Measurements from ENCODE around the gene SP5.
"Not testable (repeated sequence)": the region's sequence is repeated elsewhere in the genome, so short reads cannot be mapped to it uniquely, and the experiment has no call there.

Gene SP5

GRCh38 chr2:170717991-170718589 is 3.0 kb downstream of the SP5 start:
- Histone ChIP-seq H3K27ac (ENCODE audit: low read length) (no peak overlapping the region), H3K4me3 (ENCODE audit: low read length) (no peak overlapping the region), H3K27me3 (ENCODE audit: control insufficient read depth, insufficient read depth, low read length) (peaks cover 48% of the 10 kb centered on the region), H3K36me3 (ENCODE audit: control insufficient read depth, insufficient read depth, low read length) (no peaks in the 10 kb centered on the region), H3K9me3 (ENCODE audit: control insufficient read depth, insufficient read depth, low read length) (no peaks in the 10 kb centered on the region), H3K4me1 (ENCODE audit: control insufficient read depth, insufficient read depth, low read length) (peaks cover 10% of the 10 kb centered on the region)
- no peak for DNase-seq (ENCODE audit: low read depth, low spot score)
- no CpG with 5 or more reads among the region's 18 CpGs for WGBS (ENCODE audit: insufficient coverage, insufficient read length)

GRCh38 chr2:170719810-170720209 is 4.7 kb downstream of the SP5 start:
- Histone ChIP-seq H3K27ac (ENCODE audit: low read length) (no peak overlapping the region), H3K4me1 (ENCODE audit: control insufficient read depth, insufficient read depth, low read length) (peaks cover 7% of the 10 kb centered on the region), H3K36me3 (ENCODE audit: control insufficient read depth, insufficient read depth, low read length) (no peaks in the 10 kb centered on the region), H3K9me3 (ENCODE audit: control insufficient read depth, insufficient read depth, low read length) (no peaks in the 10 kb centered on the region), H3K27me3 (ENCODE audit: control insufficient read depth, insufficient read depth, low read length) (peaks cover 32% of the 10 kb centered on the region), H3K4me3 (ENCODE audit: low read length) (no peak overlapping the region)
- WGBS (ENCODE audit: insufficient coverage, insufficient read length): no CpG with 5 or more reads among the region's 1 CpG
- no peak for DNase-seq (ENCODE audit: low read depth, low spot score)

- Histone ChIP-seq H3K9me3 (ENCODE audit: control insufficient read depth, insufficient read depth, low read length) (no peaks in the 10 kb centered on the region), H3K27me3 (ENCODE audit: control insufficient read depth, insufficient read depth, low read length) (peaks cover 20% of the 10 kb centered on the region), H3K27ac (ENCODE audit: low read length) (no peak overlapping the region), H3K4me3 (ENCODE audit: low read length) (no peak overlapping the region), H3K4me1 (ENCODE audit: control insufficient read depth, insufficient read depth, low read length) (peaks cover 5% of the 10 kb centered on the region), H3K36me3 (ENCODE audit: control insufficient read depth, insufficient read depth, low read length) (no peaks in the 10 kb centered on the region)
- WGBS (ENCODE audit: insufficient coverage, insufficient read length): no CpG with 5 or more reads among the region's 3 CpGs
- DNase-seq (ENCODE audit: low read depth, low spot score): no peak
Observed at GRCh38 chr2:170721678-170722077, 6.5 kb downstream of the SP5 start.

- H3K27me3 ChIP-seq (ENCODE audit: control insufficient read depth, insufficient read depth, low read length): peaks cover 16% of the 10 kb centered on the region
- no peak for DNase-seq (ENCODE audit: low read depth, low spot score)
- no peak overlapping the region for H3K27ac ChIP-seq (ENCODE audit: low read length)
Observed at GRCh38 chr2:170722301-170722700, 7.2 kb downstream of the SP5 start.

GRCh38 chr2:170723446-170723958 is 8.4 kb downstream of the SP5 start:
- no peaks in the 10 kb centered on the region for H3K9me3 ChIP-seq (ENCODE audit: control insufficient read depth, insufficient read depth, low read length)
- H3K4me3 ChIP-seq (ENCODE audit: low read length): no peak overlapping the region
- peaks cover 5% of the 10 kb centered on the region for H3K27me3 ChIP-seq (ENCODE audit: control insufficient read depth, insufficient read depth, low read length)
- no peak for DNase-seq (ENCODE audit: low read depth, low spot score)
- H3K4me1 ChIP-seq (ENCODE audit: control insufficient read depth, insufficient read depth, low read length): no peaks in the 10 kb centered on the region
- no peak overlapping the region for H3K27ac ChIP-seq (ENCODE audit: low read length)
- H3K36me3 ChIP-seq (ENCODE audit: control insufficient read depth, insufficient read depth, low read length): no peaks in the 10 kb centered on the region
- WGBS (ENCODE audit: insufficient coverage, insufficient read length): no CpG with 5 or more reads among the region's 2 CpGs

More at GRCh38 chr2:170722301-170722700, 7.2 kb downstream of the SP5 start:
- no peaks in the 10 kb centered on the region for H3K9me3 ChIP-seq (ENCODE audit: control insufficient read depth, insufficient read depth, low read length)
- H3K4me3 ChIP-seq (ENCODE audit: low read length): no peak overlapping the region
- H3K4me1 ChIP-seq (ENCODE audit: control insufficient read depth, insufficient read depth, low read length): peaks cover 2% of the 10 kb centered on the region; the same call in 1 of the 2 replicates
- no peaks in the 10 kb centered on the region for H3K36me3 ChIP-seq (ENCODE audit: control insufficient read depth, insufficient read depth, low read length)

- no peaks in the 10 kb centered on the region for H3K4me1 ChIP-seq (ENCODE audit: control insufficient read depth, insufficient read depth, low read length)
- no peaks in the 10 kb centered on the region for H3K27me3 ChIP-seq (ENCODE audit: control insufficient read depth, insufficient read depth, low read length)
- H3K9me3 ChIP-seq (ENCODE audit: control insufficient read depth, insufficient read depth, low read length): no peaks in the 10 kb centered on the region
- H3K36me3 ChIP-seq (ENCODE audit: control insufficient read depth, insufficient read depth, low read length): no peaks in the 10 kb centered on the region
- no peak overlapping the region for H3K4me3 ChIP-seq (ENCODE audit: low read length)
- DNase-seq (ENCODE audit: low read depth, low spot score): no peak
- WGBS (ENCODE audit: insufficient coverage, insufficient read length): no CpG with 5 or more reads among the region's 1 CpG
- H3K27ac ChIP-seq (ENCODE audit: low read length): no peak overlapping the region
Observed at GRCh38 chr2:170733798-170734600, 18.9 kb downstream of the SP5 start.

GRCh38 chr2:170734601-170735000 is 19.5 kb downstream of the SP5 start:
- DNase-seq (ENCODE audit: low read depth, low spot score); H3K27ac ChIP-seq (ENCODE audit: low read length); H3K4me1 ChIP-seq (ENCODE audit: control insufficient read depth, insufficient read depth, low read length); H3K4me3 ChIP-seq (ENCODE audit: low read length); H3K9me3 ChIP-seq (ENCODE audit: control insufficient read depth, insufficient read depth, low read length); H3K36me3 ChIP-seq (ENCODE audit: control insufficient read depth, insufficient read depth, low read length); H3K27me3 ChIP-seq (ENCODE audit: control insufficient read depth, insufficient read depth, low read length): not testable (repeated sequence)
- WGBS (ENCODE audit: insufficient coverage, insufficient read length): no CpG with 5 or more reads among the region's 2 CpGs

- Histone ChIP-seq H3K4me1 (ENCODE audit: control insufficient read depth, insufficient read depth, low read length) (no peaks in the 10 kb centered on the region), H3K27me3 (ENCODE audit: control insufficient read depth, insufficient read depth, low read length) (no peaks in the 10 kb centered on the region), H3K9me3 (ENCODE audit: control insufficient read depth, insufficient read depth, low read length) (no peaks in the 10 kb centered on the region), H3K36me3 (ENCODE audit: control insufficient read depth, insufficient read depth, low read length) (no peaks in the 10 kb centered on the region), H3K4me3 (ENCODE audit: low read length) (no peak overlapping the region), H3K27ac (ENCODE audit: low read length) (no peak overlapping the region)
- no CpG with 5 or more reads among the region's 1 CpG for WGBS (ENCODE audit: insufficient coverage, insufficient read length)
- DNase-seq (ENCODE audit: low read depth, low spot score): no peak
Observed at GRCh38 chr2:170736628-170737027, 21.5 kb downstream of the SP5 start.

- Histone ChIP-seq H3K9me3 (ENCODE audit: control insufficient read depth, insufficient read depth, low read length) (no peaks in the 10 kb centered on the region), H3K27me3 (ENCODE audit: control insufficient read depth, insufficient read depth, low read length) (no peaks in the 10 kb centered on the region), H3K4me1 (ENCODE audit: control insufficient read depth, insufficient read depth, low read length) (no peaks in the 10 kb centered on the region), H3K27ac (ENCODE audit: low read length) (no peak overlapping the region), H3K4me3 (ENCODE audit: low read length) (no peak overlapping the region), H3K36me3 (ENCODE audit: control insufficient read depth, insufficient read depth, low read length) (no peaks in the 10 kb centered on the region)
- DNase-seq (ENCODE audit: low read depth, low spot score): no peak
- WGBS (ENCODE audit: insufficient coverage, insufficient read length): no CpG with 5 or more reads among the region's 2 CpGs
Observed at GRCh38 chr2:170737406-170737805, 22.3 kb downstream of the SP5 start.

- no peaks in the 10 kb centered on the region for H3K27me3 ChIP-seq (ENCODE audit: control insufficient read depth, insufficient read depth, low read length)
- no peak overlapping the region for H3K27ac ChIP-seq (ENCODE audit: low read length)
- no peaks in the 10 kb centered on the region for H3K4me1 ChIP-seq (ENCODE audit: control insufficient read depth, insufficient read depth, low read length)
- H3K9me3 ChIP-seq (ENCODE audit: control insufficient read depth, insufficient read depth, low read length): no peaks in the 10 kb centered on the region
- no peak for DNase-seq (ENCODE audit: low read depth, low spot score)
- H3K36me3 ChIP-seq (ENCODE audit: control insufficient read depth, insufficient read depth, low read length): no peaks in the 10 kb centered on the region
- no CpG with 5 or more reads among the region's 4 CpGs for WGBS (ENCODE audit: insufficient coverage, insufficient read length)
- no peak overlapping the region for H3K4me3 ChIP-seq (ENCODE audit: low read length)
Observed at GRCh38 chr2:170737821-170738220, 22.7 kb downstream of the SP5 start.
